Hematopoietic multipotent progenitor cell treated with erythropoietin and hydrocortisone succinate and interleukin-3 and kit ligand, for 8 days (in vitro differentiated cells): ENCODE data around the gene TRAM2.

Experiments used
- DNase-seq: peaks from one replicate; pipeline ENCODE4 v3.0.0-alpha.2; 2015

TRAM2 gene

DNA sequence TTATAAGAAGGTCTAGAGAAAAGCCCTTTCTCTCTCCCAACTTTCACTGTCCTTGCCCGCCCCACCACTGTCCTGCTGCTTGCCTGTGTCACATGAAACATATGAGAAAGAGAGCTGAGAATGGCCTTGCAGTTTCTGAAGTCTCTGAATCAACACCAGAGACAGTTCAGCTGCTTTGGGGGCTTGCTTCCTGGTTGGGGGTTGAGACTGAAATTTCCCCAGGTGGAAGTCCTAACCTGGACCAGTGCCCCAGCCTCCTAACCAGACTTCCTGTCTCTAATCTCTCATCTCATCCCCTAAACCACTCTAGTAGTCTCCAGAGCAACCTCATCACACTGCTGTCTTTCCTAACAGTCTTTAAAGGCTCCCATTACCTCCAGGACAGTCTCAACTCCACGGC lies 10.7 kb downstream of the TRAM2 start:
- no peak for DNase-seq

DNA sequence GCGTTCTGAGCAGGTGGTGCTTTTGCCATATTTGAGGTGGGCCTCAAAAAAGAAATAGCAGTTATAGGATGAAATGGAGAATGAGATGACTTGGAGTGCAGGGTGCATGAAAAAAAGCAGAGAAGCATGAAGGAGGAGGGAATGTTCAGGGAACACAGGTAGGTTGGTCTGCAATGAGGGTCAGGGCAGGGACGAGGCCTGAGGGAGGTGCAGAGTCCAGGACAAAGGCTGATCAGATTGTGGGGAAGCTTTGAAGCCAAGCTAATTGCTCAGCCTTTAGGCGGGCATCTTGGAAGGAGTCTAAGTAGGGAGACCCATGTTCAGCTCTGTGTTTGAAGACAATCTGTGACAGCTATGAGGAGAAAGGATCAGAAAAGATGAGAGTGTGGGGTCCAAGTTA lies 12.0 kb downstream of the TRAM2 start:
- DNase-seq = no peak

DNA sequence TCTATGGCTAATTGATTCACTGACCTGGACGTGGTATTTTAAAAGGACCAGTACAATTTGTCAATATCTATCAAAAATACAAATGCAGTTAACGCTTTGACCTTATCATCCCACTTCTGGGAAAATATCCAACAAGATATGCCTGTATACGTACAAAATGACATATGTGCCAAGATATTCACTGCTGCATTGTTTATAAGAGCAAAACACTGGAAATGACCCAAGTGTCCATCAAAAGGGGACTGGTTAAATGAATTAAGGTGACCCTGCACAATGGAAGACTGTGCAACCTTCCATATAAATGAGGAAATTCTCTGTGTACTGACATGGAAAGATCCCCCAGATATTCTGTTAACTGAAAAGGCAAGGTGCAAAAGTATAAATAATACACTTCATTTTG lies 13.9 kb downstream of the TRAM2 start:
- DNase-seq = peak; percentile 24

DNA sequence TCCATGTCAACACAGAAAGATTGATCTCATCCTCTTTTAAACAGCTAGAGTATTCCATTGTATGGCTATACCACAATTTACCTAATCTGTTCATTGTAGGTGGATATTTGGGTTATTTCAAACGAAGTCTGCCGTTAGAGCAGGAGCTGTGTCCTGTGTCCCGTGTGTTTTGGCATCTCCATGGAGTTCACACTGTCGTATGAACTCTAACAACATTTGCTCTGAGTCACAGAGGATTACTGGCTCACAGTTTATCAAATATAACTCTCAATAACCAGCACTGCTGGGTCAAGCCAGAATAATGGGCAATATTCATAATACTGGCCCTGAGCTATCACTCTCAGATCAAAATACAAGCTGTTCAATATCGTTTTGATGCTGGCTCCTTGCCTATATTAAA lies 16.4 kb downstream of the TRAM2 start:
- DNase-seq = no peak

DNA sequence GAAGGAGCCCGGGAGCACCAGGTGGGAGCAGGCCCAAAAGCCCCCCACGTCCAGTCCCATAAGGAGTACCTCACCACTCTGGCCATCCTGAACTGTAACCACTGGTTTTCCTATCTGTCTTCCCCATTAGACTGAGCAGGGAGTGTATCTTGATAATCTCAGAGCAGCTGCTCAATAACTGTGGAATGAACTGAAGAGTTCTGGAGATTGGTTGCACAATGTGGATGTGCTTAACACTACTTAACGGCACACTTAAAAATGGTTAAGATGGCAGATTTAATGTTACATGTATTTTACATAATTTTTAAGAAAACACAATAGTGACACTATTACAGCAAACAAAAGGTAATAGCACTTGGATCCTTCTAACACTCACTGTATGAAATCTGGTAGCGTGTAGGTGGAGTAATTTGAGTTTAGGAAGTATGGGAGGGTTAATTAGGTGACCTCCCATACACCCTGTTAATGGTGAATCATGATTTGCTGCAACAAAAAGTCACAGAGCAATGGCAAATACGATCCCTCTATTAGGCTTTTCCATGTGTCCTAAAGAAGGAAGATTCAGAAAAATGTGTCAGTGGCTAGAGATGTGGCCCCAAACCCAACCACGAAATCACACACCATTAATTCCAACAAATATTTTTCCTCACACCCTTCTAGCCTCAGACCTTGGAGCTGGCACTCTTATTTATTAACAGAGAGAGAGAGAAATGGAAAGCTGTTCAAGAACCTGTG lies 18.4 kb downstream of the TRAM2 start:
- no peak for DNase-seq

DNA sequence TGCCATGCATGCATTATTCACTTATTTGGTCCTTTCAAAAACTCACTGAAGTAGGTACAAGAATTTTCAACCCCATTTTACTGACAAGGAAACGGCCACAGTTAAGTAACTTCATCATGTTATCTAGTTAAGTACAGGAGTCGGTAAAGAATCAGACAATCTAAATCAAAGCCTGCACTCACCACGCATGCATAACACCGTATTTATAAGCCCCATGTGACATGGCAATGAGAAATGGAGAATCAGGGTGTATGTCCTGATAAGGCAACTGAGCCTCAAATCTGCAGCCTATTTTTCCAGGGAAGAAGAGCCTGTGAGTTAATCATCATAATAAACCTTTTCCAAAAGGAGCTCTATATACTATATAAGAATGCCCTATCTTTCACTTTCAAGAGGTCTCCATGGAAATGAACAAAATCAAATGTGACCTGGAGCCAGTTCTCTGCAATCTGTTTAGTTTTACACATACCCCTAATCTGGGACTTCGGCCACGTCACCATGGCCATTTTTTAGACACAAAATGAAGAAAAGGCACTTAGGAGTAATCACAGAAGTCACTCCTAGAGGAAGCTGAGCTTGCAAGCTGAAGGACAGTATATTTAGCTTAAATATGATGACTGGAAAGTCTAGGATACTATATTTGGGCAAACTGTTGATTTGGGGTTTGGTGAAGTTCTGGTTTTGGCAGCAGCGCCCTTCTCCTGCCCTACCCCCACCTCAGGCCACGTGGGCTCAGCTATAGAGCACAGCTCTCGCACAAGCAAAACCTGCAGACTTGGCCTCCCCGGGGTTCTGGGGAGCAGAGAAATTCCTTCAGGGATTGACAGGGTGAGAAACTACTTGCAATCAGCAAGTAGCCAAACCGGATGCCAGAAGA lies 19.2 kb downstream of the TRAM2 start:
- peak; percentile 43 for DNase-seq

DNA sequence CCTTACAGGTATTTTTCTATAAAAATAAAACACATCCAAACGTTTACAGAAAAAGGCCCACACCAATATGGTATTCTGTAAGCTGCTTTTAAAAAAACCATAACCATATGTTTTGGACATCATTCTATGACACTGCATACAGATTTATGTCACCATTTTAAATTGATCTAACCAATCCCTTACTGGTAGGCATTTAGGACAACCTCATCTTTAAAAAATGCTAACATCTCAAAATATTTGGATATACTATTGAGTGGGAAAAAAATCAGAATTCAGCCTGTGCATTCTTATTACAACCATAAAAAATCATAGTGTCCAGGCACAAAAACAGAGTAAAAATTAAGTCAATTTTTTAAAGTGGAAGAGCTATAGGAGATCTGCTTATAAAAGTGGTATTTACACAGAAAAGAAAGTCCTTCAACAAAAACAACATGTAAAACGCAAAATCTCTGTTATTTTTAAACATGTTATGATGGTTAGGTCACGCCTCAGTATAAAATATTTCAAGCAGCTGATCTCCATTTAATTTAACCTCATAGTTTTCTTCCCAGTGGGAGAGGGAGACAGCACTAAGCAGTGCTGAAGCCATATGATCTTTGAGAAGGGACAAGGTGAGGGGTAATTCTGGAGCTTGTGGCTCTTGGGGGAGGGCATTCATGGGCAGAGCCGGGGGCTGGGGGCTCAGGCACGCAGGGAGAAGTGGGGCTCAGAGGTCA lies 21.2 kb downstream of the TRAM2 start:
- no peak for DNase-seq

DNA sequence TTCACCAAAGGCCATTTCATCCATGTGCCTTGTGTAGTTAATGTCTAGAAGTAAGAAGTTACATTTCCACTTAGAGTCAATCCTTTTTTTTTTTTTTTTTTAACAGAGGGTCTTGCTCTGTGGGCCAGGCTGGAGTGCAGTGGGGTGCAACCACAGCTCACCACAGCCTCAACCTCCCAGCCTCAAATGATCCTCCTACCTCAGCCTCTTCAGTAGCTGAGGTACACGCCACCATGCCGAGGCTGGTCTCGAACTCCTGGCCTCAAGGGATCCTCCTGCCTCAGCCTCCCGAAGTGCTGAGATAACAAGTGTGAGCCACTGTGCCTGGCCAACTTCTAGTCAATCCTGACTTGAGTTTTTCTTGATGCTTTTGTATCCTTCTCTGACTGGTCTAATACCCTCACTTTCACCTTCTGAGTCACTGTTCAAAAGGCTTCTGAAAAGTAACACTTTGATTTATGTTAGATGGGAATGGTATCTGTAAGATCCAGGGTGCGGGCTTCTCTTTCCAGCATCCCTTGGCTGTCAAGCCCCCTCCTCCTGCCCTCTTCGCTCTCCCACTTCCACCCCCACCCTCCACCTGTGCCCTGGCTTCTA lies 22.1 kb downstream of the TRAM2 start:
- DNase-seq = no peak

DNA sequence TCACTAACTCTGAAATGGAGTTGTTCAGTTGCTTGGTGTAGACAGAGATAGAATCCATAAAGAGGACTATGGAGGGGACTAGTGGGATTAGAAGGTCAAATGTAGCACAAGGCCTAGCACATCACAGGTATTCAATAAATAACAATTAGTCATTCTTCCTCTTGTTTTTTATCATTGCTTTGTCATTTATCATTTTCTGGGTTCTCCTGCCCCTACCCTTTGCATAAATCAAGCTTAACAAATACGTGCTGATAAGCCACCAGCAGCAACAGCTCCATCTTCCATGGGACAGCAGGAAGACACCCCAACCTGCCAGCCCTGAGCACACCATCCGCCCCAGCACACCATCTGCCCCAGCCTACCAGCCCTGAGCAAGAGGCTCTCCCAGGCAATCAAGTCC lies 23.1 kb downstream of the TRAM2 start:
- DNase-seq = no peak

DNA sequence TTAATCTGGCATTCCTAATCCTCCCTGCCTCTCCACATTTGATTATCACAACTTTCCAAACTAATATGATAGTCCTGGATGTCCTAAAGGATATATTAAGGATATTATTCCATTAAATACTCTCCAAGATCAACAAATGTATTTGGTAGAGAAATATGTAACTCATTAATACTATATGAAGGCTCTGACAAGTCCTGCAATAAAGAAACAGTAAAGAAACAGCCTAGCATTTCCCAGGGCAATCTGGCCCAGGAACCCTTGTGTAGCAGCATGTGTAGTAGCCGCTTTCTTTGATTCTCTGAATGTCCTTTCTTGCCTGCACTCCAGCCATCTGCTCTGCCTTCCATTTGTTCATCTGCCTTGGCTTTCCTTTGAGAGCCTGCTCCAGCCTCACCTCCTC lies 23.7 kb downstream of the TRAM2 start:
- DNase-seq = no peak

DNA sequence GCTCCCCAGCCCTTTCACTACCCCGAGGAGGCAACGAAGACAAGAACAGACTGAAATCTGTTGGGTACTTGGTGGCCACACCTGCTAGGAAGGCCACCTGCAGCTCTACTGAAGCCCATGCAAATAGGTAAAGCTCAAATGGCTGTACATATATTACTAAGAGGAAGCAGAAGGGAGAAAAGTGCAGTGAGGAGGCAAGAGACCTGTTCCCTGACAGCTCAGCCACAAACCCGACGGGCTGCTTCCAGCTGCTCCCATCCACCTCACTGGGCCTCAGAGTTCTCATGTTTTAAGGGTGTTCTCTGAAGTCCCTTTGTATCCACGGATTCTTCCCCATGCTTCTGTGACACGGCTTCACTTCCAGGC lies 24.6 kb downstream of the TRAM2 start:
- no peak for DNase-seq

DNA sequence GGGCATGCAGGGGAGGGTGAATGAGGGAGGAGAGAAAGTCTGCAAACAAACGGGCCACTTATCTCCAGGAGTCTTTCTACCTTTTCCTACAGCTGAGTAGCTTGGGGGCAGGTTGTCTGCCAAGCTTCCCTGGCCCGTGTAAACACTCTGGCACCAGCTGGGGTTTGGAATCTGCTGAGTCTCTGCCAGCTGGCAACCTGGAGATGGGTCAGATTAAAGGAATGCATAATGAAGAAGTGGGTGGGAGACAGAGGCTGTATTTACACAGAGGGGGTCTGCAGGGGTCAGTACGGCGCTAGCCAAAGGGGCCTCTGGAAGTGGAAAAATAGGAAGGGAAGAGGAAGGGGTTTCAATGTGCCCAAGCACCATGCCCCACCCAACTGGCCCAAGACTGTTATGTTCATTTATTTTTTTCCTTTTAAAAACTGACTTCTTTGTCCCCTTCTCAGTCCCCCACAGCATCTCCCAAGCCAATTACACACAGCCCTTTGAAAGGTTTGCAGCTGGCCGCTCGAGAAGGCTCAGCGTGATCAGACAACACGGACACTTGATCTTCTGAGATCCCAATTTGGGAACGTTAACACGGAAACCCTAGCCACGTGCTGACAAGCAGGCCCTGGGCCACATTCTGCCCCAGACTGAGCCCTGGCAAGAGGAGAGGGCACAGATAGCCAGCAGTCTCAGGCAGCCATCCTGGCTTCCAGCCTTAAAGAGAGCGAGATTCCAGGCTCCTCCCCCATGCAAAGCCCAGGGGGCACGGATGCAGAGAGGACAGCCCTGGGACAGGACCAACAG lies 25.2 kb downstream of the TRAM2 start:
- no peak for DNase-seq

DNA sequence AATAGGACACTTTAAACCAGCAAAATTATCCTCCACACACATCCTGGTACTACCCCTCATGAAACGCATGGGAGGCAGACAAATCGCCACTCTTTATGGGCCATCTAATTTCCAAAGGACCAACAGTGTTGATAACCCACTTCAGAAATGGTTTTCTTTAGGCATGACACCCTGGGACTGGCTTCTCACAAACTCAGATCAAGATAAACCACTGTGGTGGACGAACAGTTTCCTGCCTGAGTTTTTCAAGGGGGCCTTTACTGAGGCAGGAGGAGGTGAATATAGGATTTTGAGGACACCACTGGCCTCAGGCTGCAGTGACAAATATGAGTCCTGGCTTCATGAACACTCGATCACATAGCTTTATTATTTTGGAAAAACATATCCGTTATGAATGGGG lies 26.0 kb downstream of the TRAM2 start:
- peak; percentile 19 for DNase-seq

DNA sequence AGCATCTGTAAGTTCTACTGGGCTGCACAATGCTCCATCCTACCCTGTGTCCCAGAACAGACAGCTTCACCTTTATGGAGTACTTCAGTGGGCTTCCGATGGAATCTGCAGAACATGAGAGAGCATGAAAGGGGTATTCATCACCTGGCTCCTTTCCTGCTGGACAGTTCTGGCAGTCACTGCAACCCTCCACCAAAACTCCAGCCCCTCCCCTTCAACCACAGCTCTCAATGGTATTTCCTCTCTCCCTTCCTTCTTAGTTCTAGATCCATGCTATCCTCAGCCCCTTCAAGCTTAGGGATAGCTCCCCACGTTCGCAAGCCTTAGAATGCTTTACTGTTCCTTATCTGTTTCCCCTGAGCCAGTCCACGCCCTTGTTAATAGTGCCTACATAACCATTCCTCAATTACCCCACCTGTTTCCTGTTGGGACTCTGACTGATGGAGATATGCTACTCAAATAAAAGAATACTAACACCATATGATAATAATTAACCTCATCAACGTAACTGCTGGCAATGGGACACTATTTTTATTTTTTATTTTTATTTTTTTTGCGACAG lies 26.8 kb downstream of the TRAM2 start:
- peak; percentile 22 for DNase-seq

DNA sequence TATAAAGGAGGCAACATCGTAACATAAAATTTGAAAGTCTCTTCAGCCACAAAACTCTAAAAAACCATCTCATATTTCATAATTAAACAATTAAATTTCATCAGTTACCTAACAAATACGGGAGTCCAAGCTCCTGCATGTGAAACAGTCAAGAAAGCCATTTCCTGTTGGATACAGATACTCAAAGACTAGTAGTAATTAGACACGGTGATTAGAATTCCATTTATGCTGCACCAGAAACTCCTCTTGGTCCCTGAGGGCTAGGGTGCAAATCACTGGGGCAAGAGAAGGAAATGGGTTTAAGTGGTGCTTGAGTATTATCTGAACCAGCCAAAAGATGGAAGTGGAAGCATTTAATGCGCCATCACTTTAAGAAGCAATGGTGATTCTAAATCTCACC lies 27.4 kb downstream of the TRAM2 start:
- DNase-seq = no peak

DNA sequence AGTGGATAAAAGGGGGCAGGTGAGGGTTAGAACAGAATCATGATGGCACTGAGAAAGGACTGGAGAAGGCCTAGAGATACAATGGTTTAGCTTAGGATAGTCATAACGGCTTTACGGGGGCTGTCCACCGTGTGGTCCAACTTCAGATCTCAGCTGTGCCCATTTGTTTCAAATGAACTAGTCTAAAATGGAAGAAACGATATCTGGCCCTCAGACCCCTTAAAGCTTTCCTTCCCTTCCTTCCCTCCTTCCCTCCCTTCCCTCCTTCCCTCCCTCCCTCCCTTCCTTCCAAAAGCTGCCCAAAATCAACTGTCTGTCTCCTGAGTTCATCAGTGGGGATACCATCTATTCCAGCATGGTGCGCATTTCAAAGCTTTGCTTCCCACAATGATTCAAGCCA lies 27.9 kb downstream of the TRAM2 start:
- DNase-seq = no peak

DNA sequence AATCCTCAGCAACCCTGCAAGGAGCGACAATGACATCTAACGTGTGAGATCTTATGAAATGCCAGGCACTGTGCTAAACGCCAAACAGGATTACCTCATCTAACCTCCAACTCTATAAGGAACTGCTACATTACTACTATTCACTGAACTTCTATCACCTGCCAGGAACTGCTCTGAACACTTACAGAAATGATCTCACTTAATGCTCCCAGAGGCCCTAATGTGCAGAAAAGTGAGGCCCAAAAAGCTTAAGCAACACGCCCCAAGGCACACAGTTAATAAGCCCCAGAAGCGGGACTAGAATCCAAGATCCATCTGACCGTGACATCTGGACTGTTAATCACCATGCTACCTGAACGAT lies 28.5 kb downstream of the TRAM2 start:
- DNase-seq = no peak

DNA sequence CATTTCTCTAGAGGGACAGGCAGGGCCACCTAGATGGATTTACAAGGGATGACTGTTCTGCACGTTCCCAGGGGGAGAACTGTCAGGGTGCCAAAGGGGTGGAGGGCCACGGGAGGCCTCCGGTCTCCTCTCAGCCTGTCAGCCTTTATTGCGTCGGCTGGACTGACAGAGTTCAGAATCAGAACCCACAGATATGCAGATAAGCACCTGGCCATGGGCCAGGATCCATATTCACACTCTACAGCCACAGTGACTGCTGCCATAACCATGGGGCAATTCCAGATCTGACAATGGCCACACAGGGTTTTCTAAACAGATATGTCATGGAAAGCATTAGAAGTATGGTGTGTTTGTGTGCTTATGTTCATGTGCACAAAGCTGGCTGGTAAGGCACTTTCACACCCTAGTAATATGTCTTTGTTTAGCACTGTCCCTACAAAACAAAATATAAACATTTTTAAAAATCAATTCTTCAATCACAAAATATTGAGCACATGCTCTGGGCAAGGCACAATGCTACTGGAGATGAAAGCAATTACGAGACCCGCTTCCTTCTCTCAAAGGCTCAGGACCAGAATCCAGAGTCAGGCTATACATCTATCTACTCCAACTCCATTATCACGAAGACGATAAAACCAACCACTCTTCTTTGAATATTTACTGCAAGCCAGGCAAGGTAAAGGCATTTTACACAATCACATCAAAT lies 29.1 kb downstream of the TRAM2 start:
- no peak for DNase-seq

DNA sequence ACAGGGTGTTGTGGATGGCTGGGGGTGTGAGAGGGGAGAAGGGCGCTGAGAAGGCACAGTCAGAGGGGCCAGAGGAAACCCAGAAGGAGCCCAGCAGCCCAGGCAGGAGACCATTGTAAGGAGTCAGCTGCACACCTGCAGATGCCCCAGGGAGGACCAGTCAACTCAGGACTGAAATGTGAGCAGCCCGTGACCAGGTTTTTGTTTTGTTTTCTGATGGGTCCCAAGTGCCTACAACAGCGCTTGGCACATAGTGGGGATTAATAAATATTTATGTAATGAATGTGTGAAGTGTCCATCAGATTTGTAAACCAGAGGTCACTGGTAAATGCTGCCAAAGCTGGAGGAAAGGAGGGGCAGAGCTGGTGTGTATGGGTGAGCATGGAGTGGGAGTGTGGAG lies 30.2 kb downstream of the TRAM2 start:
- no peak for DNase-seq

DNA sequence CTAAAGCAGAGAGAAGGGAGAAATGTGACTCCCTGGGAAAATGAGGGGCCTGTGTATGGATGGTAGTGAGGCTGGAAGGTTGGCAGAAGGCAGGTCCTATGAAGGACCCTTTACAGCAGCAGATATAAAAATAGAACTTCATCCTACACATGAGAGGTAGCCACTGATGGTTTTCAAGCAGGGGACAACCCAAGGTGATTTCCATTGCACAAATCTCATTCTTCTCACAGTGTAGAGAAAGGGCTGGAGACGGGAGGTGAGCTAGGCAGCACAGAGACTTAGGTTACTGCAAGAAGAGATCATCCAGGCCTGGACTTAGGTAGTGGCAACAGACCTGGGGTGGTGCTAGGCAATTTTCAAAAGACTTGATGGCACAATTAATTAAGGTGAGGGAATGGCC lies 30.7 kb downstream of the TRAM2 start:
- DNase-seq = no peak

DNA sequence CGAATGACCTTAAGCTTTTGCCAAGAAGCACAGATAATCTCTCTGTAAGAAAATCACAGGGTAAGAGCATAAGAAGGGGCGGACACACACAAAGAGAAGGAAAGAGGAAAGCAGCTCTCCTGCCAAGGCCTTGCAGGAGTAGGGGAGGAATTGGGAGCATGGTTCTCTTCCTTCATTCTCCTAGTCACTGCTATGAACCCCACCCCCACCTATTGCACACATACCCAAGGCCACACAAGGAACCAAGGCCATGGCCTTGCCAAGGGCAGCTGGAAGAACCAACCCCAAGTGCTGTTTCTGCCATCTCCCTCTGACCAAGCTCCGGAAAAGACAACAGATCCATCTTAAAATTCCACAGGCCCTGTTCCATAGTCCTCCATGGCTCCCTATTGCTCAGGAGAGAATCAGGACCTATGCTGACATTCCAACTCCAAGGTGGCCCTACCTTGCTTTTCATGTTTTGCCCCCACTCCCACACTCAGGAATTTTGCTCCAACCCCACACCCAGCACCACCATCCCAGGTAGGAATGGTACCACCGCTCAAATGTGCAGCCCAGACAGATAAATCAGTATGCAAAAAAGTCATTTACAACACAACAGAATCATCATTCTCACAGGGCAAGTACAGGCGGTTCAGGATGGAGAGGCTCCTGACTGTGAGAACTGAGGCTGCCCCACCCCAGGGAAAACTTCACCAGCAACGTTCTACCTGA lies 31.3 kb downstream of the TRAM2 start:
- DNase-seq = no peak
